HG03432 (cell line): ENCODE measurements around the gene ACAA2.

Experiments used
- ATAC-seq: cut with Tn5 transposase; IDR thresholded peaks from one replicate; pipeline ENCODE4 v1.9.1; 2021; ENCODE audit warnings: mild to moderate bottlenecking, moderate library complexity; ENCODE audit not compliant: unreplicated experiment

Gene ACAA2

GRCh38 chr18:49744376-49745008 is 68.8 kb downstream of the ACAA2 start:
- no peak for ATAC-seq

GRCh38 chr18:49743117-49743567 is 70.2 kb downstream of the ACAA2 start:
- no peak for ATAC-seq

GRCh38 chr18:49742316-49743116 is 70.8 kb downstream of the ACAA2 start:
- no peak for ATAC-seq

- ATAC-seq, result no peak
Measured at GRCh38 chr18:49739275-49739674, 74.1 kb downstream of the ACAA2 start.

GRCh38 chr18:49738721-49739120 is 74.6 kb downstream of the ACAA2 start:
- no peak for ATAC-seq

GRCh38 chr18:49734836-49735235 is 78.5 kb downstream of the ACAA2 start:
- no peak for ATAC-seq

GRCh38 chr18:49733896-49734585 is 79.3 kb downstream of the ACAA2 start:
- no peak for ATAC-seq

- no peak for ATAC-seq
Measured at GRCh38 chr18:49733321-49733720, 80.0 kb downstream of the ACAA2 start.
